ENCODE measurements around the gene TMC6.

DNA sequence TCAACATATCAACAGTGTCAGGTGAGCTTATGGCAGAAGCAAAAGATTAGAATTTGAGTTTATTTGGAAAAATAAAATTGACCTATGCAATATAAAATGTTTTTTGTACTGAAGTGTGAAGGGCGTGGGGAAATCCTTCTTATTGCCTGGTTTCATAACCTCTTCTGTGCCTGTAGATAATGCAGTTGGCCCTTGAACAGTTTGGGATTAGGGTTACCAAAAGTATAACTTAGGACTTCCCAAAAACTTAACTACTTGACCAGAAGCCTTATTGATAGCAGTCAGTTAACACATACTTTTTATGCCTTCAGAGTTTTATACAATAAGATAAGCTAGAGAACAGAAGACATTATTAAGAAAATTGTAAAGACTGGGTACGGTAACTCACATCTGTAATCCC is 66.0 kb downstream of the TMC6 start:
- TF ChIP-seq, protein P1, sequence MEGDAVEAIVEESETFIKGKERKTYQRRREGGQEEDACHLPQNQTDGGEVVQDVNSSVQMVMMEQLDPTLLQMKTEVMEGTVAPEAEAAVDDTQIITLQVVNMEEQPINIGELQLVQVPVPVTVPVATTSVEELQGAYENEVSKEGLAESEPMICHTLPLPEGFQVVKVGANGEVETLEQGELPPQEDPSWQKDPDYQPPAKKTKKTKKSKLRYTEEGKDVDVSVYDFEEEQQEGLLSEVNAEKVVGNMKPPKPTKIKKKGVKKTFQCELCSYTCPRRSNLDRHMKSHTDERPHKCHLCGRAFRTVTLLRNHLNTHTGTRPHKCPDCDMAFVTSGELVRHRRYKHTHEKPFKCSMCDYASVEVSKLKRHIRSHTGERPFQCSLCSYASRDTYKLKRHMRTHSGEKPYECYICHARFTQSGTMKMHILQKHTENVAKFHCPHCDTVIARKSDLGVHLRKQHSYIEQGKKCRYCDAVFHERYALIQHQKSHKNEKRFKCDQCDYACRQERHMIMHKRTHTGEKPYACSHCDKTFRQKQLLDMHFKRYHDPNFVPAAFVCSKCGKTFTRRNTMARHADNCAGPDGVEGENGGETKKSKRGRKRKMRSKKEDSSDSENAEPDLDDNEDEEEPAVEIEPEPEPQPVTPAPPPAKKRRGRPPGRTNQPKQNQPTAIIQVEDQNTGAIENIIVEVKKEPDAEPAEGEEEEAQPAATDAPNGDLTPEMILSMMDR (IDR thresholded peaks at IDR 0.05; ENCODE audit: low read depth, low read length, poor library complexity, severe bottlenecking): no peak
- no peak for TF ChIP-seq EZH2phosphoT487 (IDR thresholded peaks at IDR 0.05; ENCODE audit: borderline replicate concordance, low read length)
